H1 (cell line): ENCODE data around the gene PPY. TPM values are rescaled to one million over a fixed set of nuclear protein-coding genes. Genes with fewer than 3 reads are reported as not detected.
"Not testable (repeated sequence)": the region's sequence is repeated elsewhere in the genome, so short reads cannot be mapped to it uniquely, and the experiment has no call there.

Source experiments
- CTCF ChIA-PET: fragments of 300-600 bp; sonication (Branson Sonifier 250); formaldehyde crosslinking; loops from one replicate; lab custom pipeline; 2021; ENCODE audit not compliant: partially characterized antibody; lab: Charles Lee
- POLR2A ChIA-PET: fragments of 300-600 bp; sonication (Branson Sonifier 250); formaldehyde crosslinking; loops from one replicate; lab custom pipeline; 2021; ENCODE audit warnings: inconsistent platforms; ENCODE audit not compliant: partially characterized antibody; lab: Charles Lee
- DNase-seq, 2 experiments: peaks; one replicate each; pipeline versions ENCODE4 v3.0.0 to v3.0.0-alpha.2; 2010 to 2022; ENCODE audit warnings: low spot score in 2 of 2, low read depth in 1 of 2, mixed read lengths in 1 of 2
- FAIRE-seq: peaks from 2 replicates; lab custom pipeline; 2011; peaks lifted over from hg19 to GRCh38; lab: Jason Lieb, UNC
- H2AFZ ChIP-seq: 2 replicates; pipeline ENCODE4 v1.8.1; 2012; ENCODE audit warnings: low read length, inconsistent platforms
- H2AK5ac ChIP-seq: 2 replicates; pipeline ENCODE4 v1.6.1; 2013; ENCODE audit warnings: low read depth, low read length
- H2BK120ac ChIP-seq: replicated peaks from 2 replicates; pipeline ENCODE3; 2013; ENCODE audit warnings: low read depth, low read length, inconsistent platforms
- H2BK12ac ChIP-seq: 2 replicates; pipeline ENCODE4 v1.6.1; 2013; ENCODE audit warnings: low read depth, low read length
- H2BK15ac ChIP-seq: 2 replicates; pipeline ENCODE4 v1.6.1; 2013; ENCODE audit warnings: low read length
- H2BK20ac ChIP-seq: 2 replicates; pipeline ENCODE4 v1.6.1; 2013; ENCODE audit warnings: low read length
- H2BK5ac ChIP-seq: 2 replicates; pipeline ENCODE4 v1.6.1; 2013; ENCODE audit warnings: low read depth, low read length
- H3K14ac ChIP-seq: 2 replicates; pipeline ENCODE4 v1.6.1; 2013; ENCODE audit warnings: inconsistent platforms; ENCODE audit not compliant: insufficient read length
- H3K18ac ChIP-seq: 2 replicates; pipeline ENCODE4 v1.6.1; 2013; ENCODE audit warnings: low read length; ENCODE audit errors: extremely low read depth
- H3K23ac ChIP-seq: 2 replicates; pipeline ENCODE4 v1.6.1; 2013; ENCODE audit warnings: inconsistent platforms; ENCODE audit not compliant: insufficient read length
- H3K23me2 ChIP-seq: 2 replicates; pipeline ENCODE4 v1.6.1; 2013; ENCODE audit warnings: low read depth, low read length
- H3K27ac ChIP-seq: 2 replicates; pipeline ENCODE4 v1.6.1; 2011; ENCODE audit warnings: low read depth, low read length, inconsistent platforms
- H3K27me3 ChIP-seq, 4 experiments: replicated peaks in 1 of 4; 1 replicate in 1 of 4; 2 replicates in 3 of 4; pipeline versions ENCODE4 v1.6.1 to v1.8.1; 2011 to 2013; ENCODE audit warnings: low read length in 3 of 4, mild to moderate bottlenecking in 3 of 4, inconsistent platforms in 2 of 4, mixed read lengths in 2 of 4, moderate library complexity in 1 of 4; ENCODE audit not compliant: control insufficient read depth in 3 of 4, insufficient read depth in 3 of 4; ENCODE audit errors: extremely low read depth in 1 of 4
- H3K36me3 ChIP-seq, 4 experiments: 2 replicates each; pipeline versions ENCODE4 v1.6.1 to v1.8.1; 2011 to 2013; ENCODE audit warnings: mild to moderate bottlenecking in 4 of 4, low read length in 3 of 4, moderate library complexity in 2 of 4, control low read depth in 1 of 4, inconsistent platforms in 1 of 4; ENCODE audit not compliant: insufficient read depth in 4 of 4, control insufficient read depth in 2 of 4
- H3K4ac ChIP-seq: replicated peaks from 2 replicates; pipeline ENCODE3; 2013; ENCODE audit warnings: low read length, low read depth, mixed read lengths, inconsistent platforms; ENCODE audit not compliant: insufficient read length
- H3K4me1 ChIP-seq, 4 experiments: replicated peaks in 1 of 4; 1 replicate in 1 of 4; 2 replicates in 3 of 4; pipeline versions ENCODE4 v1.6.1 to v1.8.1; 2011 to 2013; ENCODE audit warnings: low read length in 3 of 4, inconsistent platforms in 2 of 4, mixed read lengths in 1 of 4; ENCODE audit not compliant: insufficient read depth in 4 of 4, control insufficient read depth in 3 of 4
- H3K4me2 ChIP-seq, 2 experiments: 2 replicates each; pipeline versions ENCODE4 v1.6.1 to v1.8.1; 2011 to 2013; ENCODE audit warnings: low read depth in 2 of 2, low read length in 2 of 2, control low read depth in 1 of 2, inconsistent platforms in 1 of 2, mild to moderate bottlenecking in 1 of 2; ENCODE audit not compliant: insufficient read depth in 1 of 2
- H3K4me3 ChIP-seq, 4 experiments: fragments of 200-600, 300-600 bp in 1 of 4; sonication (generic), shearing (Covaris generic), sonication (Bioruptor Twin) in 1 of 4; 2 replicates each; pipeline versions ENCODE4 v1.5.1 to v1.8.1; 2011 to 2016; ENCODE audit warnings: low read length in 4 of 4, low read depth in 3 of 4, control low read depth in 2 of 4, inconsistent platforms in 2 of 4, mild to moderate bottlenecking in 2 of 4, mixed read lengths in 1 of 4, moderate library complexity in 1 of 4; ENCODE audit not compliant: insufficient read depth in 2 of 4; ENCODE audit errors: extremely low read depth in 1 of 4
- H3K56ac ChIP-seq: replicated peaks from 2 replicates; pipeline ENCODE3; 2013; ENCODE audit warnings: low read depth, mild to moderate bottlenecking, mixed read lengths, low read length, inconsistent platforms; ENCODE audit not compliant: insufficient read length
- H3K79me1 ChIP-seq: 2 replicates; pipeline ENCODE4 v1.6.1; 2013; ENCODE audit warnings: low read depth, low read length, control low read depth
- H3K79me2 ChIP-seq, 2 experiments: 2 replicates each; pipeline versions ENCODE4 v1.6.1 to v1.8.1; 2012 to 2013; ENCODE audit warnings: low read length in 2 of 2, mild to moderate bottlenecking in 2 of 2, inconsistent platforms in 1 of 2; ENCODE audit not compliant: insufficient read depth in 2 of 2, control insufficient read depth in 1 of 2
- H3K9ac ChIP-seq, 4 experiments: replicated peaks in 1 of 4; 1 replicate in 1 of 4; 2 replicates in 3 of 4; pipeline versions ENCODE4 v1.6.1 to v1.8.1; 2011 to 2013; ENCODE audit warnings: low read depth in 3 of 4, low read length in 3 of 4, control low read depth in 2 of 4, mild to moderate bottlenecking in 2 of 4, moderate library complexity in 2 of 4, inconsistent platforms in 1 of 4; ENCODE audit errors: extremely low read depth in 1 of 4
- H3K9me3 ChIP-seq, 2 experiments: 2 replicates each; pipeline versions ENCODE4 v1.6.1 to v1.8.1; 2012 to 2013; ENCODE audit warnings: mild to moderate bottlenecking in 2 of 2, moderate library complexity in 2 of 2, control low read depth in 1 of 2, inconsistent platforms in 1 of 2, low read depth in 1 of 2, low read length in 1 of 2, mixed read lengths in 1 of 2; ENCODE audit not compliant: insufficient read depth in 2 of 2
- H4K20me1 ChIP-seq, 2 experiments: replicated peaks in 1 of 2; 2 replicates each; pipeline versions ENCODE3 to v1.8.1; 2011 to 2013; ENCODE audit warnings: inconsistent platforms in 2 of 2, low read length in 2 of 2, mild to moderate bottlenecking in 1 of 2; ENCODE audit not compliant: insufficient read depth in 2 of 2, control insufficient read depth in 1 of 2
- H4K5ac ChIP-seq: 2 replicates; pipeline ENCODE4 v1.6.1; 2013; ENCODE audit warnings: low read length, low read depth, mixed read lengths, inconsistent platforms; ENCODE audit not compliant: insufficient read length
- H4K8ac ChIP-seq: 2 replicates; pipeline ENCODE4 v1.8.0; 2013; ENCODE audit warnings: mild to moderate bottlenecking, moderate library complexity, low read length, inconsistent platforms; ENCODE audit not compliant: insufficient read depth; ENCODE audit errors: extremely low read depth
- H4K91ac ChIP-seq: replicated peaks from 2 replicates; pipeline ENCODE3; 2013; ENCODE audit warnings: low read length, mixed read lengths, inconsistent platforms; ENCODE audit not compliant: insufficient read length
- WGBS, 2 experiments: shearing (Covaris generic) in 1 of 2; methylation state at CpG; one replicate each; pipeline versions ENCODE4 v1.1.6 to v1.1.7; 2013 to 2015; ENCODE audit warnings: low lambda C conversion rate in 2 of 2, mixed read lengths in 2 of 2, inconsistent platforms in 1 of 2, low coverage in 1 of 2, missing lambda C conversion rate in 1 of 2; ENCODE audit not compliant: insufficient replicate concordance in 2 of 2, insufficient coverage in 1 of 2, insufficient read length in 1 of 2; ENCODE audit errors: extremely low coverage in 1 of 2, missing lambda C conversion rate in 1 of 2; 5-methylcytosine and 5-hydroxymethylcytosine counted together
- polyA plus RNA-seq, 7 experiments: library from polyadenylated mRNA; depleted of rRNA in 3 of 7; stranded (reverse) in 5 of 7; unstranded in 2 of 7; fragments of >200 nt in 5 of 7; fragments of 200-250 nt in 2 of 7; gene quantifications; 1 replicate in 5 of 7; 2 replicates in 1 of 7; 4 replicates in 1 of 7; pipeline versions ENCODE4 v1.2.1 to v1.2.3, GENCODE V29; 2011 to 2013; ENCODE audit warnings: missing spikeins in 2 of 7, mixed read lengths in 2 of 7
- total RNA-seq: library from RNA; stranded (reverse); fragmentation: NEBNext Ultra II Directional; extraction: Animal tissue kit (Norgen Biotek cat#: 25700); gene quantifications from 2 replicates; pipeline ENCODE4 v1.2.1, GENCODE V29; 2021

PPY gene
- total and polyA plus RNA-seq, 2 of the 8 experiments (the other 6 are each of a cell fraction or from before 2014, with no cell fraction given): 0.26 TPM; not detected in 1

DNA sequence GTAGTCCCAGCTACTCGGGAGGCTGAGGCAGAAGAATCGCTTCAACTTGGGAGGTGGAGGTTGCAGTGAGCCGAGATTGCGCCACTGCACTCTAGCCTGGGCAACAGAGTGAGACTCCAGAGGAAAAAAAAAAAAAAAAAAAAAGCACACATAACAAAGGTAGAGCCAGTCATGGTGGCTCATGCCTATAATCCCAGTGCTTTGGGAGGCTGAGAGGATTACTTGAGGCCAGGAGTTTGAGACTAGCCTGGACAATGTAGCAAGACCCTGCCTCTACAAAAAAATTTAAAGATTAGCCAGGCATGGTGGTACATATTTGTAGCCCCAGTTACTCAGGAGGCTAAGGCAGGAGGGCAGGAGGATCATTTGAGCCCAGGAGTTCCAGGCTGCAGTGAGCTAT, 47.8 kb downstream of the PPY start:
- H2AK5ac ChIP-seq, H4K91ac ChIP-seq, H3K4ac ChIP-seq, H4K5ac ChIP-seq, DNase-seq, FAIRE-seq, H3K14ac ChIP-seq, H2BK5ac ChIP-seq, H2AFZ ChIP-seq, H2BK15ac ChIP-seq, H3K23ac ChIP-seq, H4K8ac ChIP-seq, H3K9me3 ChIP-seq, H2BK12ac ChIP-seq, H3K9ac ChIP-seq, H3K27ac ChIP-seq, H3K79me1 ChIP-seq, H3K36me3 ChIP-seq, H2BK120ac ChIP-seq, H3K18ac ChIP-seq, H2BK20ac ChIP-seq, H4K20me1 ChIP-seq, H3K4me2 ChIP-seq, POLR2A ChIA-PET, H3K23me2 ChIP-seq, H3K27me3 ChIP-seq, H3K56ac ChIP-seq, H3K79me2 ChIP-seq, H3K4me3 ChIP-seq: not testable (repeated sequence)
- WGBS, 2 experiments: 96% methylated on average over 4 of the region's 4 CpGs; no CpG with 5 or more reads in 1 of the 2 experiments
- CTCF ChIA-PET: interaction anchor here (0.7 to 25.8 kb wide), 6 partner anchors 15 to 55 kb away, joined by 3 to 403 read pairs (median 4); partner anchors contain the start of gene CD300LG
- peaks cover 9 to 25% (median 16%) of the 10 kb centered on the region in 4 experiments for H3K4me1 ChIP-seq
